NT2/D1 (cell line): ENCODE results near the gene SRSF3.

Experiments used
- SUZ12 ChIP-seq: IDR thresholded peaks from 2 replicates; pipeline ENCODE4 v1.6.1; 2011; ENCODE audit not compliant: insufficient read length, insufficient read depth; ENCODE audit errors: extremely low read depth
- YY1 ChIP-seq: IDR thresholded peaks from 2 replicates; pipeline ENCODE4 v1.6.1; 2011; ENCODE audit not compliant: insufficient read length, insufficient read depth
- ZNF274 ChIP-seq: IDR thresholded peaks from 2 replicates; pipeline ENCODE4 v1.6.1; 2011; ENCODE audit warnings: mild to moderate bottlenecking, low read depth, low read length

DNA sequence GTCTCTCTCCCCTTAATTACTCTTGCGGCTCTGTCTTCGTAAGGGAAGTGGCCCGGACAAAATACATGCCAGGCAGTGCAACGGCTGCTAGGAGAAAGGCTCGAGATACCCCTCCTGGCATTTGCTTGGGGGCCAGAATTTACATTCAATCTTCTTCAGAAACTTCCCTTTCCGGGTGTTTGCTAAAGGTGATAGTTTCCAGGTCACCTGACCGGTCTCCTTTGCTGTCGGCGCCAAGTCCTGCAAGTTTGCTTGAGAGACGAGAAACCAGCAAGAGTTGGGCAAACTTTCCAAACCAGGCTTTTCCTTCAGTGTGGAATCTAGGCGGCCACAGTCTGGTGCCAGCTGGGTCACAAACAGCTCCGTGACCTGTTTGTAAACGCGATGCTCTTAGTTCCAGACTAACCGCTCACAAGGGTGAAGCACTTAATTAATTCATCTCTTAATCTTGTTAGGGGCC is 563 bp upstream of the SRSF3 start:
- TF ChIP-seq ZNF274 (no peak), SUZ12 (no peak), YY1 (no peak)
